GM23248 (cell line): ENCODE results near the gene TMEM201. TPM values are rescaled to one million over a fixed set of nuclear protein-coding genes. Genes with fewer than 3 reads are reported as not detected.

Source experiments
- DNase-seq: peaks from one replicate; pipeline ENCODE4 v3.0.0-alpha.2; 2015
- H2AFZ ChIP-seq: fragments of 200-600 bp; sonication (generic); 2 replicates; pipeline ENCODE4 v1.6.1; 2016; ENCODE audit warnings: antibody characterized with exemption
- H3F3A ChIP-seq: fragments of 200-600 bp; sonication (generic); 2 replicates; pipeline ENCODE4 v1.6.1; 2016; ENCODE audit warnings: mild to moderate bottlenecking, antibody characterized with exemption, mixed run types; ENCODE audit not compliant: insufficient read depth
- H3K27ac ChIP-seq: fragments of 200-600 bp; sonication (generic); 2 replicates; pipeline ENCODE4 v1.5.1; 2016; ENCODE audit warnings: mild to moderate bottlenecking
- H3K27me3 ChIP-seq: fragments of 200-600 bp; sonication (generic); replicated peaks from 2 replicates; pipeline ENCODE4 v1.6.1; 2016; ENCODE audit warnings: mild to moderate bottlenecking; ENCODE audit not compliant: insufficient read depth
- H3K36me3 ChIP-seq: fragments of 200-600 bp; sonication (generic); 2 replicates; pipeline ENCODE4 v1.6.1; 2016; ENCODE audit warnings: low read depth, mild to moderate bottlenecking
- H3K4me1 ChIP-seq: fragments of 200-600 bp; sonication (generic); 2 replicates; pipeline ENCODE4 v1.6.1; 2016; ENCODE audit warnings: mild to moderate bottlenecking; ENCODE audit not compliant: insufficient read depth
- H3K4me2 ChIP-seq: fragments of 200-600 bp; sonication (generic); one replicate; pipeline ENCODE4 v1.6.1; 2016; ENCODE audit warnings: mild to moderate bottlenecking; ENCODE audit not compliant: unreplicated experiment
- H3K4me3 ChIP-seq: fragments of 200-600 bp; sonication (generic); 2 replicates; pipeline ENCODE4 v1.5.1; 2016; ENCODE audit warnings: mild to moderate bottlenecking
- H3K79me2 ChIP-seq: fragments of 200-600 bp; sonication (generic); 2 replicates; pipeline ENCODE4 v1.6.1; 2016; ENCODE audit warnings: mild to moderate bottlenecking; ENCODE audit not compliant: insufficient read depth
- H3K9ac ChIP-seq: fragments of 200-600 bp; sonication (generic); 2 replicates; pipeline ENCODE4 v1.6.1; 2016; ENCODE audit warnings: mild to moderate bottlenecking
- H3K9me2 ChIP-seq: fragments of 200-600 bp; sonication (generic); 2 replicates; pipeline ENCODE4 v1.6.1; 2016; ENCODE audit warnings: mixed run types, mild to moderate bottlenecking, moderate library complexity; ENCODE audit not compliant: insufficient read depth
- H3K9me3 ChIP-seq: fragments of 200-600 bp; sonication (generic); one replicate; pipeline ENCODE4 v1.6.1; 2017; ENCODE audit warnings: low read depth
- H4K20me1 ChIP-seq: fragments of 200-600 bp; sonication (generic); 2 replicates; pipeline ENCODE4 v1.6.0; 2016; ENCODE audit not compliant: insufficient read depth
- EZH2 ChIP-seq: fragments of 200-600 bp; sonication (generic); IDR thresholded peaks from 2 replicates; pipeline ENCODE4 v1.6.1; 2018; ENCODE audit warnings: antibody characterized with exemption, mild to moderate bottlenecking; ENCODE audit not compliant: insufficient read depth, poor library complexity, severe bottlenecking
- EZH2phosphoT487 ChIP-seq: fragments of 200-600 bp; sonication (generic); IDR thresholded peaks from 2 replicates; pipeline ENCODE4 v1.6.1; 2018; ENCODE audit warnings: antibody characterized with exemption, moderate library complexity, mild to moderate bottlenecking, low read depth; ENCODE audit not compliant: insufficient read depth
- WGBS, 2 experiments: methylation state at CpG; one replicate each; pipeline ENCODE4 v1.1.6; 2015 to 2017; ENCODE audit warnings: low lambda C conversion rate in 2 of 2, low coverage in 1 of 2; ENCODE audit errors: missing lambda C conversion rate in 2 of 2; 5-methylcytosine and 5-hydroxymethylcytosine counted together
- in situ Hi-C: fragments of 300-500 bp; cut with MboI; formaldehyde crosslinking; loops from 2 replicates; pipeline ENCODE4 v1.15.0; 2020
- polyA plus RNA-seq: library from polyadenylated mRNA; unstranded; fragments of >200 nt; fragmentation: Nextera tagmentation; extraction: Ambion mirVana; gene quantifications from 2 replicates; pipeline ENCODE4 v1.2.1, GENCODE V29; 2016
- total RNA-seq: library from RNA; depleted of rRNA; stranded (reverse); fragments of >200 nt; shearing (Covaris generic); gene quantifications from 2 replicates; pipeline ENCODE4 v1.2.3, GENCODE V29; 2014

Gene TMEM201
- total and polyA plus RNA-seq, 2 experiments from 2014 or later: 5.7 to 6.7 TPM

GRCh38 chr1:9603766-9604753 lies 15.3 kb downstream of the TMEM201 start:
- no peak for DNase-seq
- in situ Hi-C loops: no loop called here
- Histone ChIP-seq H3K4me2 (no peak overlapping the region), H3K27me3 (no peaks in the 10 kb centered on the region), H3K9me2 (no peaks in the 10 kb centered on the region), H3K36me3 (no peaks in the 10 kb centered on the region), H3K9ac (no peak overlapping the region), H3K27ac (no peak overlapping the region), H2AFZ (no peak overlapping the region), H4K20me1 (no peaks in the 10 kb centered on the region), H3K9me3 (no peaks in the 10 kb centered on the region), H3K4me1 (no peaks in the 10 kb centered on the region), H3F3A (no peaks in the 10 kb centered on the region), H3K4me3 (no peak overlapping the region), H3K79me2 (no peaks in the 10 kb centered on the region)
- TF ChIP-seq EZH2 (no peak), EZH2phosphoT487 (no peak)
- WGBS, 2 experiments: 94 to 95% methylated on average over 42 of the region's 42 CpGs

- Histone ChIP-seq H3K27ac (no peak overlapping the region), H3K36me3 (no peaks in the 10 kb centered on the region), H2AFZ (no peak overlapping the region), H3K9me2 (no peaks in the 10 kb centered on the region), H3K9ac (no peak overlapping the region), H4K20me1 (no peaks in the 10 kb centered on the region), H3F3A (no peaks in the 10 kb centered on the region), H3K4me1 (no peaks in the 10 kb centered on the region), H3K27me3 (no peaks in the 10 kb centered on the region), H3K4me2 (no peak overlapping the region), H3K4me3 (no peak overlapping the region), H3K9me3 (no peaks in the 10 kb centered on the region), H3K79me2 (no peaks in the 10 kb centered on the region)
- 96 to 97% methylated on average over 15 of the region's 15 CpGs for WGBS, 2 experiments
- TF ChIP-seq EZH2phosphoT487 (no peak), EZH2 (no peak)
- no peak for DNase-seq
- in situ Hi-C loops: no loop called here
These were observed 16.1 kb downstream of the TMEM201 start for GRCh38 chr1:9604836-9605235.

GRCh38 chr1:9605946-9606455 lies 17.3 kb downstream of the TMEM201 start:
- H3K9ac ChIP-seq: no peak overlapping the region
- no peaks in the 10 kb centered on the region for H3K4me1 ChIP-seq
- WGBS, 2 experiments: 98 to 99% methylated on average over 14 of the region's 14 CpGs
- no peaks in the 10 kb centered on the region for H3K79me2 ChIP-seq
- H4K20me1 ChIP-seq: no peaks in the 10 kb centered on the region
- no peaks in the 10 kb centered on the region for H3K27me3 ChIP-seq
- H3K4me3 ChIP-seq: no peak overlapping the region
- H3K27ac ChIP-seq: no peak overlapping the region
- TF ChIP-seq EZH2phosphoT487 (no peak), EZH2 (no peak)
- no peak for DNase-seq
- in situ Hi-C loops: no loop called here
- no peak overlapping the region for H2AFZ ChIP-seq
- no peak overlapping the region for H3K4me2 ChIP-seq
- H3K36me3 ChIP-seq: no peaks in the 10 kb centered on the region
- H3K9me2 ChIP-seq: no peaks in the 10 kb centered on the region
- no peaks in the 10 kb centered on the region for H3F3A ChIP-seq
- no peaks in the 10 kb centered on the region for H3K9me3 ChIP-seq

- no peaks in the 10 kb centered on the region for H4K20me1 ChIP-seq
- no peaks in the 10 kb centered on the region for H3K27me3 ChIP-seq
- in situ Hi-C loops: no loop called here
- H3K27ac ChIP-seq: no peak overlapping the region
- H3K36me3 ChIP-seq: no peaks in the 10 kb centered on the region
- DNase-seq: no peak
- H3K9me2 ChIP-seq: no peaks in the 10 kb centered on the region
- H3K4me1 ChIP-seq: no peaks in the 10 kb centered on the region
- H3K9ac ChIP-seq: no peak overlapping the region
- no peak overlapping the region for H3K4me3 ChIP-seq
- H3F3A ChIP-seq: no peaks in the 10 kb centered on the region
- TF ChIP-seq EZH2: no peak
- TF ChIP-seq EZH2phosphoT487: no peak
- H2AFZ ChIP-seq: no peak overlapping the region
- no peaks in the 10 kb centered on the region for H3K9me3 ChIP-seq
- H3K79me2 ChIP-seq: no peaks in the 10 kb centered on the region
- no peak overlapping the region for H3K4me2 ChIP-seq
- WGBS, 2 experiments: 91 to 94% methylated on average over 20 to 21 of the region's 21 CpGs
These were observed 17.7 kb downstream of the TMEM201 start for GRCh38 chr1:9606458-9606857.
